Left lung (tissue), 10 donors: Measurements from ENCODE around the gene LYSET. TPM values are rescaled to one million over a fixed set of nuclear protein-coding genes. Genes with fewer than 3 reads are reported as not detected.

Experiments used
- ATAC-seq: fragments of 200-7000 bp; cut with Tn5 transposase; one replicate; pipeline ENCODE4 v1.9.1; 2020; ENCODE audit warnings: moderate library complexity
- DNase-seq, 4 donors: peaks; one replicate each; pipeline ENCODE4 v3.0.0-alpha.2; 2013 to 2020
- H3K27ac ChIP-seq, 2 donors: fragments of 200-600 bp; sonication (generic) in 1 of 2; one replicate each; pipeline versions ENCODE4 v1.5.0 to v1.8.0; 2020 to 2021
- H3K27me3 ChIP-seq, 2 donors: fragments of 200-600 bp; sonication (generic) in 1 of 2; one replicate each; pipeline versions ENCODE4 v1.5.0 to v1.8.0; 2020 to 2021
- H3K36me3 ChIP-seq, 2 donors: fragments of 200-600 bp; sonication (generic) in 1 of 2; one replicate each; pipeline versions ENCODE4 v1.5.0 to v1.8.0; 2020 to 2021
- H3K4me1 ChIP-seq, 2 donors: fragments of 200-600 bp; one replicate each; pipeline ENCODE4 v1.8.0; 2021
- H3K4me3 ChIP-seq, 2 donors: fragments of 200-600 bp; sonication (generic) in 1 of 2; one replicate each; pipeline versions ENCODE4 v1.5.0 to v1.8.0; 2020 to 2021; ENCODE audit warnings: mild to moderate bottlenecking in 1 of 2
- H3K9me3 ChIP-seq, 2 donors: fragments of 200-600 bp; sonication (generic) in 1 of 2; one replicate each; pipeline versions ENCODE4 v1.5.0 to v1.8.0; 2020 to 2021
- intact Hi-C, 2 donors: fragments of 100-400 bp; cut with DNase I; formaldehyde crosslinking; loops; one replicate each; pipeline versions ENCODE4 v1.11.2 to v1.14.2; 2022
- polyA plus RNA-seq, 6 donors: library from polyadenylated mRNA; unstranded; fragments of 120-200 nt; gene quantifications; one replicate each; pipeline ENCODE4 v1.2.1, GENCODE V29; 2013; ENCODE audit not compliant: insufficient read length in 6 of 6
- total RNA-seq, 2 donors: library from RNA; stranded (reverse); fragmentation: NEBNext Ultra II Directional; extraction: Animal tissue kit (Norgen Biotek cat#: 25700); gene quantifications; one replicate each; pipeline ENCODE4 v1.2.1, GENCODE V29; 2021
- TF ChIP-seq, protein P1 (sequence below), 2 donors: fragments of 200-600 bp; sonication (generic) in 1 of 2; IDR thresholded peaks; one replicate each; pipeline versions ENCODE4 v1.5.0 to v1.8.0; 2021; ENCODE audit warnings: antibody characterized with exemption in 2 of 2
- donor health status: DM: no; HTN: yes; CAD: no.
- donor health status: DM: no; HTN: no; CAD: no.

Gene LYSET
- total and polyA plus RNA-seq, 8 donors, result 21.9 to 42.7 (median 23.9) TPM

DNA sequence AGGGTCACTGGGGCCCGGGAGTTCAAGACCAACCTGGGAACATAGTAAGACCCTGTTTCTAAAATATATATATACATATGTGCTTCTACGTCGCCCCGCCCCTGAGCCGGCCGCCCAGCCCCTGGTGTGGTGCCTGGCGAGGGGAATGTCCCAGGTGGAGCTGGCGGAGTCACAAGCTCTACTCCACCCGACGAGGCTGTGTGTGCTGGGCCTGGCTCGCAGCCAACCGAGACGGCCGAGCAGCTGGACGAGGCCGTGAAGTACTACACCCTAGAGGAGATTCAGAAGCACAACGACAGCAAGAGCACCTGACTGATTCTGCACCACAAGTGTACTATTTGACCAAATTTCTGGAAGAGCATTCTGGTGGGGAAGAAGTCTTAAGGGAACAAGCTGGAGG, 47.3 kb upstream of the LYSET start:
- intact Hi-C loops, result loop anchor here in 1 of 2 donors (5.0 kb wide), 1 partner anchor 186 kb away; no protein-coding TSS in a partner anchor

DNA sequence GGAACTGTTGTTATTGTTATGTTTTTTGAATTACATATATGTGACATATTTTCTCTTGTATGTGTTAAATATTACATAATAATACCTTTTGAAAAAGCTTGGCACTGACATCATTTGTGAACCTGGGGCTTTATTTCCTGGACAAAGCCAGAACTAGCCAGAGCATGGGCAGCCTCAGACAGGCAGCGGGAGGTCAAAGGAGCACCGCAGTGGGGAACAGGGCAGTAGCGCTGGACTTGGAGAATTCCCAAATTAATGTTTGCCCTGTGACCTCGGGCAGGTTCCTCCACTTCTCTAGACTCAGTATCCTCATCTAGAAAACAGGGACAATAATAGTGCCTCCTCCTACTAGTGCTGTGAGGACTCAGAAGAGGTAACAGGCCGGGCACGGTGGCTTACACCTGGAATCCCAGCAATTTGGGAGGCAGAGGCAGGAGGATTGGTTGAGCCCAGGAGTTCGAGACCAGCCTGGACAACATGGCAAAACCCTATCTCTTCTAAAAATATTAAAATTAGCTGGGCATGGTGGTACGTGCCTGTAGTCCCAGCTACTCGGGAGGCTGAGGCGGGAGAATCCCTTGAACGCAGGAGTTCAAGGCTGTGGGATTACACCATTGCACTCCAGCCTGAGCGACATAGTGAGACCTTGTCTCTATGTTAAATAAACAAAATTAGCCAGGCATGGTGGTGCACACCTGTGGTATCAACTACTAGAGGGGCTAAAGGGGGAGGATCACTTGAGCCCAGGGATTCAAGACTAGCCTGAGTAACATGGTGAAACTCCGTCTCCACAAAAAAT, 42.1 kb upstream of the LYSET start:
- H3K36me3 ChIP-seq, result no peaks in the 10 kb centered on the region
- TF ChIP-seq, protein P1, sequence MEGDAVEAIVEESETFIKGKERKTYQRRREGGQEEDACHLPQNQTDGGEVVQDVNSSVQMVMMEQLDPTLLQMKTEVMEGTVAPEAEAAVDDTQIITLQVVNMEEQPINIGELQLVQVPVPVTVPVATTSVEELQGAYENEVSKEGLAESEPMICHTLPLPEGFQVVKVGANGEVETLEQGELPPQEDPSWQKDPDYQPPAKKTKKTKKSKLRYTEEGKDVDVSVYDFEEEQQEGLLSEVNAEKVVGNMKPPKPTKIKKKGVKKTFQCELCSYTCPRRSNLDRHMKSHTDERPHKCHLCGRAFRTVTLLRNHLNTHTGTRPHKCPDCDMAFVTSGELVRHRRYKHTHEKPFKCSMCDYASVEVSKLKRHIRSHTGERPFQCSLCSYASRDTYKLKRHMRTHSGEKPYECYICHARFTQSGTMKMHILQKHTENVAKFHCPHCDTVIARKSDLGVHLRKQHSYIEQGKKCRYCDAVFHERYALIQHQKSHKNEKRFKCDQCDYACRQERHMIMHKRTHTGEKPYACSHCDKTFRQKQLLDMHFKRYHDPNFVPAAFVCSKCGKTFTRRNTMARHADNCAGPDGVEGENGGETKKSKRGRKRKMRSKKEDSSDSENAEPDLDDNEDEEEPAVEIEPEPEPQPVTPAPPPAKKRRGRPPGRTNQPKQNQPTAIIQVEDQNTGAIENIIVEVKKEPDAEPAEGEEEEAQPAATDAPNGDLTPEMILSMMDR (IDR thresholded peaks at IDR 0.05), result no peak
- no peaks in the 10 kb centered on the region for H3K4me1 ChIP-seq
- H3K27ac ChIP-seq, result no peak overlapping the region
- no peak for DNase-seq
- intact Hi-C loops, result no loop called here
- H3K4me3 ChIP-seq, result no peak overlapping the region
- no peak for ATAC-seq
- no peaks in the 10 kb centered on the region for H3K9me3 ChIP-seq
- H3K27me3 ChIP-seq, result no peaks in the 10 kb centered on the region

More for the DNA sequence above, 47.3 kb upstream of the LYSET start:
- TF ChIP-seq, protein P1 (IDR thresholded peaks at IDR 0.05), result no peak
- DNase-seq (peak in 3 of 4 donors; percentile 55 to 88 (median 56)), ATAC-seq (peak; percentile 81)
- no peaks in the 10 kb centered on the region for H3K9me3 ChIP-seq
- no peaks in the 10 kb centered on the region for H3K36me3 ChIP-seq
- H3K27ac ChIP-seq, result no peak overlapping the region
- peaks cover 0 to 12% of the 10 kb centered on the region in 2 donors for H3K4me1 ChIP-seq
- H3K4me3 ChIP-seq, result no peak overlapping the region
- no peaks in the 10 kb centered on the region for H3K27me3 ChIP-seq

DNA sequence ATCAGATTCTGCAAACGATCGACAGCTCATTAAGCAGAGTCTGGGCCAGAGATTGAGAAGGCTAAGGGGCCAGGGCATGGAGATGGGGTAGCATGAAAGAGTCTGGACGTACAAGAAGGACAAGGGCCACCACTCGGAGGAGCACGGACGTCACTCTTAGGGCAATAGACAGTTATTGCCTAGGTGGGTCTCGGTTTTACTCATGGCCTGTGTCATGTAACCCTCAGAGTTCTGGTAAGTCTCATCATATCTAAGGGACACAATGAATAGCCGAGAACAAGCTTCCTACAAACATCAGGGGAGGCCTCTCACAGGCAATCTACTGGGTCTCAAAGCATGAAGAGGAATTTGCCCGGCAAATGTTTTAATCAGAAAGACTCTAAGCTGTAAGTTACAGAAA, 39.0 kb upstream of the LYSET start:
- peak in 1 of 4 donors; percentile 3 for DNase-seq
- TF ChIP-seq, protein P1 (IDR thresholded peaks at IDR 0.05), result no peak
- H3K27me3 ChIP-seq, result no peaks in the 10 kb centered on the region
- peaks cover 0 to 12% of the 10 kb centered on the region in 2 donors for H3K4me1 ChIP-seq
- H3K36me3 ChIP-seq, result no peaks in the 10 kb centered on the region
- H3K4me3 ChIP-seq, result no peak overlapping the region
- ATAC-seq, result no peak
- intact Hi-C loops, result no loop called here
- no peak overlapping the region for H3K27ac ChIP-seq
- no peaks in the 10 kb centered on the region for H3K9me3 ChIP-seq

DNA sequence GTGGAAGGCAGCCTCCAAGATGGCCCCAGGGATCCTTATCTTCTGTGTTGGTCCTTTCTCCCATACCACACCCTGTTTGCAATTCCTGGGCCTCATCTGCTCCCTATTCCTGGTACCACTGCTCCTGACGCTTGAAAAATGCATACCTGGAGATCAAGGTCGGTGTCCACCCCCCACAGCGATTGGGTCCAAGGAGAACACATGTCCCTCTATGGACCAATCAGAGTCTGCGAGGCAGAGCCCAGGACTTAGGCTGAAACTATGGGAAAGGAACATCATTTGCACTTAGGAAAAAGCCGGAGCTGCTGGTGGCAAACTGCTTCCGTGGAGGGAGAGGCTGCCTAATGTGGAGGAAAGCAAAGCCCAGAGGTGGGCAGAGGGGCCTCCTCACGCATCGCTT, 36.1 kb upstream of the LYSET start:
- Histone ChIP-seq H3K27me3 (no peaks in the 10 kb centered on the region), H3K9me3 (no peaks in the 10 kb centered on the region), H3K4me3 (no peak overlapping the region), H3K36me3 (no peaks in the 10 kb centered on the region), H3K4me1 (peaks cover 0 to 17% of the 10 kb centered on the region in 2 donors), H3K27ac (no peak overlapping the region)
- ATAC-seq, result no peak
- intact Hi-C loops, result no loop called here
- TF ChIP-seq, protein P1 (IDR thresholded peaks at IDR 0.05), result no peak
- DNase-seq, result peak in 1 of 4 donors; percentile 18
